HG03378 (cell line): ENCODE measurements around the gene SPEM2.

Experiments used
- ATAC-seq: cut with Tn5 transposase; IDR thresholded peaks from one replicate; pipeline ENCODE4 v1.9.1; 2021; ENCODE audit warnings: mild to moderate bottlenecking, moderate library complexity; ENCODE audit not compliant: unreplicated experiment

The SPEM2 gene

GRCh38 chr17:7419819-7420610 lies 5.4 kb upstream of the SPEM2 start, which contains the start of gene SPEM1:
SPEM1 (plus strand) TSS chr17:7420324; CDS start chr17:7420385, 61 bp downstream.
- ATAC-seq = no peak

DNA sequence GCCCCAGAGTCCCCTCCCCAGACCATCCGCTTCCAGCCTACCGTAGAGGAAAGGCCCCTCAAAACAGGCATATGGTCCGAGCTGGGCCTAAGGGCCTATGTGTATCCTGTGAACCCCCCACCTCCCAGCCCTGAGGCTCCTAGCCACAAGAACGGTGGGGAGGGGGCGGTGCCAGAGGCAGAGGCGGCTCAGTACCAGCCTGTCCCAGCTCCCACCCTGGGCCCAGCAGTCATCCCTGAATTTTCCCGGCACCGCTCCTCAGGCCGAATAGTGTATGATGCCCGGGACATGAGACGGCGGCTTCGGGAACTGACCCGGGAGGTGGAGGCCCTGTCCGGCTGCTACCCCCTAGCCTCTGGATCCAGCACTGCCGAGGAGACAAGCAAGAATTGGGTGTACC lies 4.2 kb upstream of the SPEM2 start:
- ATAC-seq = no peak

GRCh38 chr17:7423679-7424078 lies 1.7 kb upstream of the SPEM2 start:
- ATAC-seq = no peak

DNA sequence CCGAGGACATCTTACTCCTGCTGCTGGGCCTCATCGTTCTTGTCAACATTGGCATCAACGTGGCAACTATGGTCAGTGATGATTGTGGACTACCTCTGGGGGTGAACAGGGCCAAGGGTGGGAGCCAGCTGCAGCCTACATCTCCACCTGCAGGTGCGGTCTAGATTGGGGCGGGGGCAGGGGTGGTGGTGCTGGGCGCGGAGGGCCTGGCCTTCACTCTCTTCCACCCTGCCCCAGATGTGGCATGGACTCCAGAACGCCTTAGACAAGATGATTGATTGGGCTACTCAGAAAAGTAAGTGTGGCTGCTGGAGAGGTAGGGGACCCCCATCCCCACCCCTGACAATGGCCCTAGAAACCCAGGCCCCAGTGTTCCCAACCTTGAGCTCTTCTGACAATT lies 340 bp downstream of the SPEM2 start:
- ATAC-seq = no peak

- no peak for ATAC-seq
Measured at GRCh38 chr17:7426203-7426863, 917 bp downstream of the SPEM2 start.

DNA sequence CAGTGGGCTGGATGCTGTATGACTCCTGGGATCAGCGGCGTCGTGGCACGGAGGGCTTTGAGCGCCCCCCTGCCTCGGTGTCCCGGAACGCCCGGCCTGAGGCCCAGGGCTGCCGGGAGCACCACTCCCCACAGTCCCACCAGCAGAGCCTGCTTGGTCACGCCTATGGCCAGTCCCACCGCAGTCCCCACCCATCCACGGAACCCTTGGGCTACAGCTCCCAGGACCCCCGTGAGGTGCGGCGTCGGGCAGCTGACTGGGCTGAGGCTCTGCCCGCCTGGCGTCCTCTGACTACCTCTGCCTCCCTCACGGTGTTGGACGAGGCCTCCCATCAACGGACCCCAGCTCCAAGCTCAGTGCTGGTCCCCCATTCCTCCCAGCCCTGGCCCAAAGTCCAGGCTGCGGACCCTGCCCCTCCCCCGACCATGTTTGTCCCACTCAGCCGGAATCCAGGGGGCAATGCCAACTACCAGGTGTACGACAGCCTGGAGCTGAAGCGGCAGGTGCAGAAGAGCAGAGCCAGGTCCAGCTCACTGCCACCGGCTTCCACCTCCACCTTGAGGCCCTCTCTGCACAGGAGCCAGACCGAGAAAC lies 1.6 kb downstream of the SPEM2 start:
- no peak for ATAC-seq

- no peak for ATAC-seq
Measured at GRCh38 chr17:7427549-7427948, 2.1 kb downstream of the SPEM2 start.

DNA sequence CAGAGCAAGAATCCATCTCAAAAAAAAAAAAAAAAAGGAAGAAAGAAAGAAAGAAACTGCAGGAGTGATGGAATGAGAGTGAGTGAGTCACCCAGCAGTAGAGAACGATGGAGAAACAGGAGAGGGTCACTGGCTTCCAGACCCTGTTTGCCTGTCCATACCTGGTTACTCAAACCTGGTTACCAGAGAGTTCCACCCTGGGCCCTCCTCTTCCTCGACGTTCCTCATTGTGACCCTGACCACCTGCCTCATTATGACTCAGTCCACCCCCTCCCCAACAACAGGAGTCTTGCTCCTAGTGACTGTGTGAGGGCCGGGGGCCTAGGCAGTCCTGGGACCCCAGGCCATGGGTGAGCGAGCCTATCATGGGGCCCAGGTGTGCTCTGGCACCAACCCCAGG lies 3.1 kb downstream of the SPEM2 start, which contains the start of gene SPEM3:
SPEM3 (plus strand) TSS at position 301 of the 400 bp plus-strand sequence; CDS start at position 347, 46 bp downstream.
- no peak for ATAC-seq

- no peak for ATAC-seq
Measured at GRCh38 chr17:7429722-7430121, 4.3 kb downstream of the SPEM2 start.

- no peak for ATAC-seq
Measured at GRCh38 chr17:7431231-7431630, 5.8 kb downstream of the SPEM2 start.

DNA sequence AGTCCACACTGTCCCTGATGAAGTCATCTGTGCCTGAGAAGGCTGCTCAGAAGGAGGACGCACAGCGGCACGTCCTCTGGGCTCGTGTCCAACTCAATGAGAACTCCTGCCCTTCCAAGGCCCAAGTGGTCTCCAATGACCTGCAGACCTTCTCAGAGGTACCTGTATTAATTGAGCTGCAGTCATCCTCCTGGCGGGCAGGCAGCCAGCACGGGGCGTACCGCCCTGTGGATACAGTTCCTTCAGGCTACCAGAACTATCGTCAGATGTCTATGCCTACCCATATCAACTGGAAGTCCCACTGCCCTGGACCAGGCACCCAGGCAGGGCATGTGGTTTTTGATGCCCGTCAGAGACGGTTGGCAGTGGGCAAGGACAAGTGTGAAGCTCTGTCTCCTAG lies 6.9 kb downstream of the SPEM2 start:
- ATAC-seq = no peak

DNA sequence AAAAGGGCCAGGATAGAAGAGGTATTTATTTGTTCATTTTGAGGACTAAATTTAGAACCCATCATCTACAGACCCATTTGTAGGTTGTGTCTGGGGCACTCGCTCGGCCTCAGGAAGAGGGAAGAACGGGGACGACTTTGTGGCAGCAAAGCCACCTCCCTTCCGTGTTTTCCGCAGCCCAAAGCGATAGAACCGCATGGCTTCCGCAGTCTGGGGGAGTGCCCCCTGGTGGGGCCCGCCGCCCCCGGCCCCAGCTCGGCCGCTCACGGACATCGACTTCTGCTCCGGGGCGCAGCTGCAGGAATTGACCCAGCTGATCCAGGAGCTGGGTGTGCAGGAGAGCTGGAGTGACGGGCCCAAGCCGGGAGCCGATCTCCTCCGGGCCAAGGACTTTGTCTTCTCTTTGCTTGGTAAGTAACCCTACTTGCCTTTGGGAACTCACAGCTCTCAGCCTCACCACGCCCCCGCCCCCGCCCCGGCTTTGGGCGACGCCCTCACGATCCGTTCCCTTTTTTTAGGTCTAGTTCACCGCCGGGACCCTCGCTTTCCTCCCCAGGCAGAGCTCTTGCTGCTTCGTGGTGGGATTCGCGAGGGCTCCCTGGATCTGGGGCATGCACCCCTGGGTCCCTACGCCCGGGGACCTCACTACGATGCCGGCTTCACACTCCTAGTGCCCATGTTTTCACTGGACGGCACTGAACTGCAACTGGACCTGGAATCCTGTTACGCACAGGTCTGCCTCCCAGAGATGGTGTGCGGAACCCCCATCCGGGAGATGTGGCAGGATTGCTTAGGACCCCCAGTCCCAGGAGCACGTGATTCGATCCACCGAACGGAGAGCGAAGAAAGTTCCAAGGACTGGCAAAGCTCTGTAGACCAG lies 10.5 kb downstream of the SPEM2 start:
- ATAC-seq = peak; percentile 29

GRCh38 chr17:7436556-7437368 lies 11.3 kb downstream of the SPEM2 start:
- ATAC-seq = no peak

- no peak for ATAC-seq
Measured at GRCh38 chr17:7437369-7437863, 12.0 kb downstream of the SPEM2 start.

DNA sequence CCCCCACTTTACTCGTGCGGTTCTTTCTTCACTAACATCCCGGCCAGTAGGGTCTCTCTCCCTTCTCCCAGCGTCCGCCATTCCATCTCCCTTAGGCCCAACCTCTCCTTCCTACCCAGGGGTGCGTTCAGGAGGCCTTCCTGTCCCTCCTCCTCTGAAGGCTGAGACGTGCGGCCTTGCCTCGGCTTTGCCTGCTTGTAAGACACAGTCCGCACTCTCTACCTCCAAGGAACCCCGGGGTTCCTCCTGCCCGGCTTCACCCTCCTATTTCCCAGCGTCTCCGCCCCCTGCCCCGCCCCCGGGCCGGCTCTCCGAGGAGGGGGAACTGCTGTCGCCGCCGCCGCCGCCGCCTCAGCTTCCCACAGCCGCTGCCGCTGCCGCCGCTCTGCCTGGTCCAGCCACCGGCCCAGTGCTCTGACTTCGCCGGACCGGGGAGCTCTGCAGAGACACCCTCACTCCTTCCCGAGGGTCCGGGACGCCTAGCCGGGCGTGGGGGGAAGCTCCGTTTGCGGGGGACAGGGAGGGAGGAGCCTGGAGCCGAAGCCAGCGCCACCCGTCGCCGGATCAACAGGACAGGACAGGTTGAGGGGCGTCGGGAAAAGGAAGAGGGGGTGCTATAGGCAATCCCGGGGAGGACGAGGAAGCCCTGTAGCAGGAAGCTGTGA lies 12.7 kb downstream of the SPEM2 start:
- ATAC-seq = no peak

- ATAC-seq = no peak
Measured at GRCh38 chr17:7438656-7439460, 13.4 kb downstream of the SPEM2 start.

DNA sequence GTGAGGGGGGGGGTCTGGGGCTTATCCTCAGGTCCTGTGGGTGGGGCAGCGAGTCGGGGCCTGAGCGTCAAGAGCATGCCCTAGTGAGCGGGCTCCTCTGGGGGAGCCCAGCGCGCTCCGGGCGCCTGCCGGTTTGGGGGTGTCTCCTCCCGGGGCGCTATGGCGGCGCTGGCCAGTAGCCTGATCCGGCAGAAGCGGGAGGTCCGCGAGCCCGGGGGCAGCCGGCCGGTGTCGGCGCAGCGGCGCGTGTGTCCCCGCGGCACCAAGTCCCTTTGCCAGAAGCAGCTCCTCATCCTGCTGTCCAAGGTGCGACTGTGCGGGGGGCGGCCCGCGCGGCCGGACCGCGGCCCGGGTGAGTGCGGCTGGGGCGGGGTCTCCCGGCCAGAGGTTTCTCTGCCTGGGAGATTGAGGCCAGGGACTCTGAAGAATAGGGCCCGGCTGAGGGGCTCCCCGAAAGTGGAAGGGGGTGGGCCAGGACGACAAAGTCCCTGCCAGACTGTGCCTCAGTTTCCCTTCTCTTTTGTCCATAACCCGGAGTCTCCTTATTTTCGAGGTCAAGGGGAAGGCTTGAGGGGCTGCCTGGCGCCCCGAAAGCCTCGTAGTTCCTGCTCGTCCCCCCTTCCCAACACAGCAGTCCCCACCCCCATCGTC lies 14.2 kb downstream of the SPEM2 start, which contains the start of gene FGF11:
FGF11 (plus strand) TSS at position 51 of the 651 bp plus-strand sequence; CDS start at position 160, 109 bp downstream.
- ATAC-seq = no peak
